ENCODE measurements around the gene PMIS2. TPM values are rescaled to one million over a fixed set of nuclear protein-coding genes. Genes with fewer than 3 reads are reported as not detected.

Gene PMIS2
- not detected in 2 replicates for total RNA-seq

DNA sequence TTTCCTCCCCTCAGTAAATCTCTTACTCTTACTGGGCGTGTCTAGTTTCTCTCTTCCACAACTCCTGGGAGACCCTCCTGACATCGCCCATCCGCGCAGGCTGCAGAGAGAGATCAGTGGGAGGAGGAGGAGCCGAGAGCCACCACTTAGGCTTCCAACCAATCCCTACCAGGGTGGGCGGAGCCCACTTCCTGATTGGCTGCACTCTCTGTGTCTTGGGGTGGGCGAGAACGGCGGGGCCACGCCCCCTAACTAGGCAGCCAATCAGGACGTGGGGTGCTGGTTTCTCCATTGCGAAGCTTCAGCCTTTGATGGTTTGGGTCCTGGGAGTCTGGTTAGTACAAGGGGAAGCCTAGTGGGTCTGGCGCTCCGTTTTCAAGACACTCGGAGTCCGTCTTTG is at the start of gene PMIS2:
Gene PMIS2 (plus strand): TSS at position 326 of the 400 bp plus-strand sequence. CDS start 87 bp downstream, outside the sequence.
- H3K4me3 ChIP-seq (ENCODE audit: low read depth, low read length), result no peak within 1 kb of the TSS
- no peak for DNase-seq (ENCODE audit: low read depth)
- TF ChIP-seq, protein P1, sequence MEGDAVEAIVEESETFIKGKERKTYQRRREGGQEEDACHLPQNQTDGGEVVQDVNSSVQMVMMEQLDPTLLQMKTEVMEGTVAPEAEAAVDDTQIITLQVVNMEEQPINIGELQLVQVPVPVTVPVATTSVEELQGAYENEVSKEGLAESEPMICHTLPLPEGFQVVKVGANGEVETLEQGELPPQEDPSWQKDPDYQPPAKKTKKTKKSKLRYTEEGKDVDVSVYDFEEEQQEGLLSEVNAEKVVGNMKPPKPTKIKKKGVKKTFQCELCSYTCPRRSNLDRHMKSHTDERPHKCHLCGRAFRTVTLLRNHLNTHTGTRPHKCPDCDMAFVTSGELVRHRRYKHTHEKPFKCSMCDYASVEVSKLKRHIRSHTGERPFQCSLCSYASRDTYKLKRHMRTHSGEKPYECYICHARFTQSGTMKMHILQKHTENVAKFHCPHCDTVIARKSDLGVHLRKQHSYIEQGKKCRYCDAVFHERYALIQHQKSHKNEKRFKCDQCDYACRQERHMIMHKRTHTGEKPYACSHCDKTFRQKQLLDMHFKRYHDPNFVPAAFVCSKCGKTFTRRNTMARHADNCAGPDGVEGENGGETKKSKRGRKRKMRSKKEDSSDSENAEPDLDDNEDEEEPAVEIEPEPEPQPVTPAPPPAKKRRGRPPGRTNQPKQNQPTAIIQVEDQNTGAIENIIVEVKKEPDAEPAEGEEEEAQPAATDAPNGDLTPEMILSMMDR (IDR thresholded peaks at IDR 0.05; ENCODE audit: insufficient read depth, low read depth, low read length), result no peak

DNA sequence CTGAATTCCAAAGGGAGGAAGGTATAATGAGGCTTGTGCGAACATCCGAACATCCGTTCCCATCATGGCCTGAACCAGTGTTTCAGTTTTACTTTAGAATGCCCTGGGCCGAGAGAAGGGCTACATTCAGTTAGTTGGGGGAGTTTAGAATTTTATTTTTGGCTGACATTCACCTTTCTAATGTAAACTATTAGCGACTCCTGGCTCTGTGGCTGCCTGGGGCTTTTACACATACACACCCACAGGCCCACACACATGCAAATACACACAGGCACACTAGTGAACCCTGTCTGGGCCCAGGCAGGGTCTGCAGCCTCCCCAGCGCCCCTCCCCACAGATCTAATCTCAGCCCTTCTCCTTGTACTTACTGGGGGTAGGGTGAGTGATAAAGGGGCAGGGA is 46.7 kb upstream of the PMIS2 start:
- no peak overlapping the region for H3K4me3 ChIP-seq (ENCODE audit: low read depth, low read length)
- no peak for DNase-seq (ENCODE audit: low read depth)
- TF ChIP-seq, protein P1 (IDR thresholded peaks at IDR 0.05; ENCODE audit: insufficient read depth, low read depth, low read length), result no peak

DNA sequence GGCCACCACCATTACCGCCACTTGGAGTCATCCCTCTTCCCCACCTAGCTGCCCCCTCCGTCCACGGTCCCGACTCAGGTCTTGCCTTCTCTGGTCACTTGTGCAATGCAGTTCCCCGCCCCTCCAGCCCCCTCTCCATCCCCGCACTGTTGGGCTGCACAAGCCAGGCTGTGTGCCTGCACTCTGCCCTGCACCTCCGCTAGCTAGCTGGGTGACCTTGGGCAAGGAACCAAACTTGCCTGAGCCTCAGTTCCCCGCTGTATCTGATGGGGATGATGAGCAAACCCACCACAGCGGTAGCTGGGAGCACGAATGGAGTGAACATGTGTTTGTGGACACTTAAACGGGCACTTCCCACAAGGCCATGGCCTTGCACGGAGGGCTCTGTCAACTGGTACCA is 46.1 kb upstream of the PMIS2 start:
- H3K4me3 ChIP-seq (ENCODE audit: low read depth, low read length), result no peak overlapping the region
- TF ChIP-seq, protein P1 (IDR thresholded peaks at IDR 0.05; ENCODE audit: insufficient read depth, low read depth, low read length), result no peak
- no peak for DNase-seq (ENCODE audit: low read depth)

DNA sequence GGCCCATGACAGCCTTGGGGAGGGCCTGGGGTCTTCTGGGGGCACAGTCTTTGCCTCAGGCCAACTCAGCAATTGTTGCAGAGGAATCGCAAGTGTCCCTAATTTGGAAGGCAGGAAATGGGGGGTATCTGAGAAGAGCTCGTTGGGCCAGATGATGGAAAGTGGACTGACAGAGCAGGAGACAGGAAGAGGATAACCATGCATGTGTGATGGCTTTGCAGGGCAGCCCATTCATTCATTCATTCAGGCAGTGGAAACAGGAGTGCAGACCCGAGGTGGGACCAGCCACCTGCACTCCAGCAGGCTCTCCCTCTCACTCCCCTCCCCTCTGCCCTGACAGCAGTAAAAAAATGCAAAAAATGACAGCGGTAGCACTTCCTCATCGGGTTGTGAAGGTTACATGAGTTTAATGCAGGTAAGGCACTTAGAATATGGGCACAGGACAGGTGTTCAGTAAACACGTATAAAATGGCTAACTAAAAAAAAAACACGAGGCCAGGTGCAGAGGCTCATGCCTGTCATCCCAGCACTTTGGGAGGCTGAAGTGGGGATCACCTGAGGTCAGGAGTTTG is 45.5 kb upstream of the PMIS2 start:
- no peak for DNase-seq (ENCODE audit: low read depth)
- TF ChIP-seq, protein P1 (IDR thresholded peaks at IDR 0.05; ENCODE audit: insufficient read depth, low read depth, low read length), result no peak

DNA sequence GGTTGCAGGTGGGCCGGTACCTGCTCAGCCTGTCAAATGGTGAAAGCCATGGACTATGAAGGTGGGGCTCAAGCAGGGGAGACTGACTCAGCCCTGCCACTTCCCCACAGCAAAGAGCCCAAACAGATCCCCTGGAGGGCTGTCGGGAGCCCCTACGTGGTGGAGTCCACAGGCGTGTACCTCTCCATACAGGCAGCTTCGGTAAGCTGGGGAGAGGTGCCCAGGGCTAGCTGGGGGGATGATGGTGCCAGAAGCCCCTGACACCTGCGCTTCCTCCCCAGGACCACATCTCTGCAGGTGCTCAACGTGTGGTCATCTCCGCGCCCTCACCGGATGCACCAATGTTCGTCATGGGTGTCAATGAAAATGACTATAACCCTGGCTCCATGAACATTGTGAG is 43.8 kb upstream of the PMIS2 start:
- DNase-seq (ENCODE audit: low read depth), result no peak
- TF ChIP-seq, protein P1 (IDR thresholded peaks at IDR 0.05; ENCODE audit: insufficient read depth, low read depth, low read length), result no peak
- no peak overlapping the region for H3K4me3 ChIP-seq (ENCODE audit: low read depth, low read length)

More for the DNA sequence above, 45.5 kb upstream of the PMIS2 start:
- no peak overlapping the region for H3K4me3 ChIP-seq (ENCODE audit: low read depth, low read length)

DNA sequence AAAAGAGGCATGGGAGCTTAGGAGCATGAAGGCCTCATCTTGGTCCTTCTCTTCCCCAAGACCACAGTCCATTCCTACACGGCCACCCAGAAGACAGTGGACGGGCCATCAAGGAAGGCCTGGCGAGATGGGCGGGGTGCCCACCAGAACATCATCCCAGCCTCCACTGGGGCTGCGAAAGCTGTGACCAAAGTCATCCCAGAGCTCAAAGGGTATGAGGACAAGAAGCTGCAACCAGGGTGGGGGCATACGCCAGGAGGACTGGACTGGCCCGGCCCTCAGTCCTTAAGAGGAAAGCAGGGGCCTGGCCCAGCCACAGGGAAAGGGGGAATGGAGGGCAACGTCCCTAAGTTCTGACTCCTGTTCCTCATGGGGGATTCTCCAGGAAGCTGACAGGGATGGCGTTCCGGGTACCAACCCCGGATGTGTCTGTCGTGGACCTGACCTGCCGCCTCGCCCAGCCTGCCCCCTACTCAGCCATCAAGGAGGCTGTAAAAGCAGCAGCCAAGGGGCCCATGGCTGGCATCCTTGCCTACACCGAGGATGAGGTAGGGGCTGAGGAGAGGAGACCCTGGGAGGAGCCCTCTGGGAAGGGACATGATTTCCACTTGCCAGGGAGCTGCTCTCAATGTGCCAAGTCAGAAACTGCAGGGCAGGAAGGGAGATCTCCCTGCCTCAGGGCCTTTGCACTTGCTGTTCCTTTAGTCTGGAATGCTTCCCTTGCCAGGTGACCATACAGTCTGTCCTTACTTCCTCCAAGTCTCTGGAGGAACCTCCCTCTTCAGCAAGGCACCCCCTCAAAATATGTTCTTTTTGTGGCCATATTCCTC is 42.5 kb upstream of the PMIS2 start:
- TF ChIP-seq, protein P1 (IDR thresholded peaks at IDR 0.05; ENCODE audit: insufficient read depth, low read depth, low read length), result no peak
- no peak overlapping the region for H3K4me3 ChIP-seq (ENCODE audit: low read depth, low read length)
- DNase-seq (ENCODE audit: low read depth), result no peak

Data from fibroblast of villous mesenchyme (primary cell).